Neural progenitor cell (in vitro differentiated cells): Measurements from ENCODE around the gene PLCD3. TPM values are rescaled to one million over a fixed set of nuclear protein-coding genes. Genes with fewer than 3 reads are reported as not detected.

Source experiments
- DNase-seq: peaks from one replicate; pipeline ENCODE4 v3.0.0-alpha.2; 2016; ENCODE audit warnings: low spot score
- H2AFZ ChIP-seq: fragments of 200-600 bp; sonication (generic); replicated peaks from 2 replicates; pipeline ENCODE4 v1.6.1; 2016; ENCODE audit warnings: antibody characterized with exemption
- H3F3A ChIP-seq: fragments of 200-600 bp; sonication (generic); 2 replicates; pipeline ENCODE4 v1.6.1; 2016; ENCODE audit warnings: antibody characterized with exemption, low read depth
- H3K27ac ChIP-seq: fragments of 200-600 bp; sonication (generic); 2 replicates; pipeline ENCODE4 v1.5.1; 2016; ENCODE audit warnings: mild to moderate bottlenecking
- H3K27me3 ChIP-seq: fragments of 200-600 bp; sonication (generic); 2 replicates; pipeline ENCODE4 v1.6.1; 2016; ENCODE audit warnings: mild to moderate bottlenecking, moderate library complexity
- H3K36me3 ChIP-seq: fragments of 200-600 bp; sonication (generic); 2 replicates; pipeline ENCODE4 v1.5.1; 2016
- H3K4me1 ChIP-seq: fragments of 200-600 bp; sonication (generic); 2 replicates; pipeline ENCODE4 v1.6.1; 2016; ENCODE audit warnings: mixed run types
- H3K4me2 ChIP-seq: fragments of 200-600 bp; sonication (generic); 2 replicates; pipeline ENCODE4 v1.6.1; 2016
- H3K4me3 ChIP-seq: fragments of 200-600 bp; sonication (generic); 2 replicates; pipeline ENCODE4 v1.5.1; 2016
- H3K79me2 ChIP-seq: fragments of 200-600 bp; sonication (generic); 2 replicates; pipeline ENCODE4 v1.6.1; 2016; ENCODE audit warnings: low read depth
- H3K9ac ChIP-seq: fragments of 200-600 bp; sonication (generic); 2 replicates; pipeline ENCODE4 v1.6.1; 2016
- H3K9me3 ChIP-seq: fragments of 200-600 bp; sonication (generic); 2 replicates; pipeline ENCODE4 v1.5.1; 2016; ENCODE audit warnings: low read depth
- H4K20me1 ChIP-seq: fragments of 200-600 bp; sonication (generic); 2 replicates; pipeline ENCODE4 v1.6.1; 2016; ENCODE audit warnings: low read depth
- H3K27ac Mint-ChIP-seq: 3 replicates; pipeline ENCODE4 v1.8.0; 2021; ENCODE audit warnings: mixed read lengths
- H3K27me3 Mint-ChIP-seq: 2 replicates; pipeline ENCODE4 v1.8.0; 2022; ENCODE audit warnings: low read depth, mild to moderate bottlenecking, inconsistent platforms, moderate library complexity, mixed read lengths; ENCODE audit not compliant: insufficient read depth
- H3K36me3 Mint-ChIP-seq: 3 replicates; pipeline ENCODE4 v1.8.0; 2021; ENCODE audit warnings: mixed read lengths
- H3K4me1 Mint-ChIP-seq: 3 replicates; pipeline ENCODE4 v1.8.0; 2021; ENCODE audit warnings: mixed read lengths
- H3K4me3 Mint-ChIP-seq: 3 replicates; pipeline ENCODE4 v1.8.0; 2021; ENCODE audit warnings: mild to moderate bottlenecking, moderate library complexity, mixed read lengths
- H3K9me3 Mint-ChIP-seq: 3 replicates; pipeline ENCODE4 v1.8.0; 2020; ENCODE audit warnings: mixed read lengths
- CTCF ChIP-seq: fragments of 200-600 bp; sonication (generic); IDR thresholded peaks from 2 replicates; pipeline ENCODE4 v1.5.1; 2017; ENCODE audit warnings: antibody characterized with exemption, mild to moderate bottlenecking
- EZH2 ChIP-seq: fragments of 200-600 bp; sonication (generic); IDR thresholded peaks from 2 replicates; pipeline ENCODE4 v1.6.1; 2017; ENCODE audit warnings: antibody characterized with exemption, mild to moderate bottlenecking, moderate library complexity
- EZH2phosphoT487 ChIP-seq: fragments of 200-600 bp; sonication (generic); IDR thresholded peaks from 2 replicates; pipeline ENCODE4 v1.6.1; 2017; ENCODE audit warnings: antibody characterized with exemption
- total RNA-seq: library from RNA; depleted of rRNA; stranded (reverse); fragments of >200 nt; gene quantifications from 2 replicates; pipeline ENCODE4 v1.2.3, GENCODE V29; 2015; ENCODE audit warnings: low replicate concordance

Gene PLCD3
- total RNA-seq, 1 donor from 2014 or later, result 16.0 TPM

GRCh38 chr17:45119964-45120363, 12.4 kb downstream of the PLCD3 start:
- Histone ChIP-seq H3F3A (no peaks in the 10 kb centered on the region), H3K27ac (no peak overlapping the region), H2AFZ (no peak overlapping the region), H3K36me3 (no peaks in the 10 kb centered on the region), H3K9ac (no peak overlapping the region), H3K4me1 (no peaks in the 10 kb centered on the region), H3K9me3 (no peaks in the 10 kb centered on the region), H3K4me3 (no peak overlapping the region), H3K4me2 (no peak overlapping the region), H3K27me3 (no peaks in the 10 kb centered on the region), H3K79me2 (no peaks in the 10 kb centered on the region), H4K20me1 (no peaks in the 10 kb centered on the region)
- no peak for TF ChIP-seq CTCF
- Mint-ChIP-seq H3K4me3 (no peak overlapping the region), H3K27ac (no peak overlapping the region), H3K4me1 (peaks cover 26% of the 10 kb centered on the region), H3K27me3 (peaks cover 2% of the 10 kb centered on the region), H3K36me3 (no peaks in the 10 kb centered on the region), H3K9me3 (no peaks in the 10 kb centered on the region)
- no peak for DNase-seq

GRCh38 chr17:45118691-45119090, 13.6 kb downstream of the PLCD3 start:
- Histone ChIP-seq H3K9me3 (no peaks in the 10 kb centered on the region), H2AFZ (no peak overlapping the region), H4K20me1 (no peaks in the 10 kb centered on the region), H3K4me3 (no peak overlapping the region), H3K27me3 (no peaks in the 10 kb centered on the region), H3K4me1 (no peaks in the 10 kb centered on the region), H3K79me2 (no peaks in the 10 kb centered on the region), H3F3A (no peaks in the 10 kb centered on the region), H3K9ac (no peak overlapping the region), H3K27ac (no peak overlapping the region), H3K4me2 (no peak overlapping the region), H3K36me3 (no peaks in the 10 kb centered on the region)
- DNase-seq, result no peak
- peaks cover 26% of the 10 kb centered on the region for H3K4me1 Mint-ChIP-seq
- H3K4me3 Mint-ChIP-seq, result no peak overlapping the region
- no peaks in the 10 kb centered on the region for H3K36me3 Mint-ChIP-seq
- H3K9me3 Mint-ChIP-seq, result no peaks in the 10 kb centered on the region
- peak overlapping the region; percentile 82 for H3K27ac Mint-ChIP-seq
- peaks cover 2% of the 10 kb centered on the region for H3K27me3 Mint-ChIP-seq
- TF ChIP-seq EZH2phosphoT487, result no peak
- TF ChIP-seq CTCF, result no peak
- TF ChIP-seq EZH2, result no peak

GRCh38 chr17:45117848-45118646, 14.3 kb downstream of the PLCD3 start:
- no peak overlapping the region for H3K4me2 ChIP-seq
- no peak overlapping the region for H2AFZ ChIP-seq
- no peak overlapping the region for H3K4me3 ChIP-seq
- H3K4me1 ChIP-seq, result no peaks in the 10 kb centered on the region
- H3K9ac ChIP-seq, result no peak overlapping the region
- no peaks in the 10 kb centered on the region for H3K36me3 Mint-ChIP-seq
- peaks cover 2% of the 10 kb centered on the region for H3K27me3 Mint-ChIP-seq
- no peak for DNase-seq
- peaks cover 25% of the 10 kb centered on the region for H3K4me1 Mint-ChIP-seq
- no peaks in the 10 kb centered on the region for H3K27me3 ChIP-seq
- no peaks in the 10 kb centered on the region for H3K79me2 ChIP-seq
- H3F3A ChIP-seq, result no peaks in the 10 kb centered on the region
- H3K9me3 ChIP-seq, result no peaks in the 10 kb centered on the region
- peak overlapping the region; percentile 65 for H3K27ac Mint-ChIP-seq
- no peak overlapping the region for H3K27ac ChIP-seq
- no peak overlapping the region for H3K4me3 Mint-ChIP-seq
- no peaks in the 10 kb centered on the region for H3K9me3 Mint-ChIP-seq
- no peaks in the 10 kb centered on the region for H3K36me3 ChIP-seq
- no peak for TF ChIP-seq EZH2phosphoT487
- no peak for TF ChIP-seq CTCF
- TF ChIP-seq EZH2, result no peak
- H4K20me1 ChIP-seq, result no peaks in the 10 kb centered on the region
